Spleen (tissue), 13 donors: ENCODE results near the gene CXCL3. TPM values are rescaled to one million over a fixed set of nuclear protein-coding genes. Genes with fewer than 3 reads are reported as not detected.
A peak's percentile ranks its signal among the peaks of the same experiment; 100 is the strongest.

Experiments
- DNase-seq: peaks from one replicate; pipeline ENCODE4 v3.0.0-alpha.2; 2020
- H3K27ac ChIP-seq, 8 donors: fragments of 200-600 bp; sonication (generic) in 7 of 8; 1 replicate in 4 of 8; 2 replicates in 4 of 8; pipeline versions ENCODE4 v1.5.0 to v1.8.0; 2016 to 2021; ENCODE audit warnings: inconsistent platforms in 4 of 8, mild to moderate bottlenecking in 4 of 8, moderate library complexity in 1 of 8
- H3K27me3 ChIP-seq, 7 donors: fragments of 200-600 bp; sonication (generic) in 6 of 7; replicated peaks in 1 of 7; 1 replicate in 4 of 7; 2 replicates in 3 of 7; pipeline versions ENCODE4 v1.5.0 to v1.8.0; 2016 to 2021; ENCODE audit warnings: inconsistent platforms in 3 of 7, mild to moderate bottlenecking in 1 of 7
- H3K36me3 ChIP-seq, 6 donors: fragments of 200-600 bp; sonication (generic) in 5 of 6; 1 replicate in 4 of 6; 2 replicates in 2 of 6; pipeline versions ENCODE4 v1.5.0 to v1.8.0; 2016 to 2021; ENCODE audit warnings: inconsistent platforms in 2 of 6
- H3K4me1 ChIP-seq, 6 donors: fragments of 200-600 bp; sonication (generic) in 5 of 6; 1 replicate in 3 of 6; 2 replicates in 3 of 6; pipeline versions ENCODE4 v1.5.0 to v1.8.0; 2016 to 2021; ENCODE audit warnings: inconsistent platforms in 3 of 6
- H3K4me3 ChIP-seq, 8 donors: fragments of 200-600 bp; sonication (generic) in 7 of 8; 1 replicate in 4 of 8; 2 replicates in 4 of 8; pipeline versions ENCODE4 v1.5.0 to v1.8.0; 2016 to 2021; ENCODE audit warnings: inconsistent platforms in 4 of 8, mild to moderate bottlenecking in 4 of 8, moderate library complexity in 2 of 8
- H3K9me3 ChIP-seq, 8 donors: fragments of 200-600 bp; sonication (generic) in 7 of 8; 1 replicate in 4 of 8; 2 replicates in 4 of 8; pipeline versions ENCODE4 v1.5.0 to v1.8.0; 2016 to 2021; ENCODE audit warnings: inconsistent platforms in 4 of 8
- CTCF ChIP-seq, 11 experiments: fragments of 200-600 bp in 7 of 11; fragments of 450-650 bp in 4 of 11; sonication (generic) in 4 of 11; IDR thresholded peaks in 8 of 11; conservative IDR thresholded peaks in 3 of 11; 1 replicate in 7 of 11; 2 replicates in 4 of 11; pipeline versions ENCODE4 v1.4.0 to v1.8.0; 2016 to 2021; ENCODE audit warnings: antibody characterized with exemption in 11 of 11, inconsistent platforms in 4 of 11, mild to moderate bottlenecking in 1 of 11
- POLR2A ChIP-seq, 3 donors: fragments of 450-650 bp; IDR thresholded peaks; one replicate each; pipeline ENCODE4 v1.5.1; 2017; ENCODE audit warnings: antibody characterized with exemption in 3 of 3, mild to moderate bottlenecking in 1 of 3
- POLR2AphosphoS5 ChIP-seq, 3 donors: sonication (generic); formaldehyde crosslinking; IDR thresholded peaks; one replicate each; pipeline ENCODE4 v1.5.1; 2017; ENCODE audit warnings: antibody characterized with exemption in 3 of 3
- WGBS, 5 donors: extraction: QIAGEN DNeasy Blood & Tissue Kit in 3 of 5; methylation state at CpG; one replicate each; pipeline versions ENCODE4 v1.1.5 to v1.1.7; 2013 to 2018; 5-methylcytosine and 5-hydroxymethylcytosine counted together
- intact Hi-C: fragments of 100-400 bp; cut with DNase I; formaldehyde crosslinking; loops from one replicate; pipeline ENCODE4 v1.15.0; 2023; ENCODE audit warnings: low total_unique reads
- long read RNA-seq, 2 donors: transcript quantifications; one replicate each; lab custom pipeline, GENCODE V29; 2026
- polyA plus RNA-seq, 3 donors: library from polyadenylated mRNA; stranded (reverse); fragments of 200-250 nt; gene quantifications; one replicate each; pipeline ENCODE4 v1.2.1, GENCODE V29; 2013
- total RNA-seq, 7 donors: library from RNA; depleted of rRNA in 3 of 7; stranded (reverse); fragments of >200 nt in 3 of 7; fragmentation: NEBNext Ultra II Directional in 4 of 7; extraction: Animal tissue kit (Norgen Biotek cat#: 25700) in 4 of 7; gene quantifications; one replicate each; pipeline versions ENCODE4 v1.1.0 to v1.2.1, GENCODE V29; 2016 to 2021
- donor health status: healthy with polysubstance abuse.
- donor health status: DM: no; HTN: no; CAD: no; lungs with moderate emphysema.
- donor health status: DM: no; HTN: no; CAD: no.
- donor health status: Bipolar disorder and iron deficiency.
- donor health status: healthy.
- donor health status: DM: no; HTN: no; CAD: no.
- donor health status: DM: yes; HTN: yes; CAD: no.

The CXCL3 gene
- 1 to 10 TPM in 6 of 7 donors, under 1 TPM in 1; 0.52 to 4.0 (median 3.6) TPM for total RNA-seq
- 1 to 10 TPM; 1.3 to 2.7 (median 2.3) TPM for polyA plus RNA-seq
- long read RNA-seq, donor 1 = 0 reads
- long read RNA-seq, donor 2, partial matches to known transcripts = 0 of 3 reads
- long read RNA-seq, donor 2, other reads (novel, unspliced or antisense) = 0 of 3 reads

GRCh38 chr4:74038425-74039314 lies at the start of gene CXCL3:
CXCL3 (minus strand) TSS chr4:74038689; CDS start chr4:74038611, 78 bp downstream.
- no peak for TF ChIP-seq POLR2A (IDR thresholded peaks at IDR 0.05)
- peak; percentile 14 to 58 (median 54) for TF ChIP-seq POLR2AphosphoS5 (IDR thresholded peaks at IDR 0.05)
- peak in 8 of 11 experiments; percentile 20 to 55 (median 42) for TF ChIP-seq CTCF (IDR thresholded peaks at IDR 0.05 in 8 of 11, conservative IDR thresholded peaks at IDR 0.05 in 3 of 11)
- intact Hi-C loops = no loop called here
- 0 to 4% (median 1%) methylated on average over 22 to 62 of the region's 64 CpGs for WGBS, 5 donors
- Histone ChIP-seq H3K9me3 (no peaks in the 10 kb centered on the region), H3K27me3 (peaks cover 0 to 33% (median 0%) of the 10 kb centered on the region in 7 donors), H3K27ac (peak within 1 kb of the TSS; percentile 15 to 84 (median 71)), H3K4me1 (peaks cover 0 to 26% (median 9%) of the 10 kb centered on the region in 6 donors), H3K4me3 (peak within 1 kb of the TSS; percentile 37 to 81 (median 60)), H3K36me3 (no peaks in the 10 kb centered on the region)
- DNase-seq = peak; percentile 86

- H3K4me1 ChIP-seq = peaks cover 0 to 9% (median 0%) of the 10 kb centered on the region in 6 donors
- H3K27ac ChIP-seq = no peak overlapping the region
- no peak for DNase-seq
- intact Hi-C loops = no loop called here
- H3K27me3 ChIP-seq = peaks cover 0 to 11% (median 0%) of the 10 kb centered on the region in 7 donors
- H3K36me3 ChIP-seq = no peaks in the 10 kb centered on the region
- H3K9me3 ChIP-seq = no peaks in the 10 kb centered on the region
- no peak for TF ChIP-seq POLR2AphosphoS5 (IDR thresholded peaks at IDR 0.05)
- TF ChIP-seq POLR2A (IDR thresholded peaks at IDR 0.05) = no peak
- no peak for TF ChIP-seq CTCF (IDR thresholded peaks at IDR 0.05 in 8 of 11, conservative IDR thresholded peaks at IDR 0.05 in 3 of 11)
- no peak overlapping the region for H3K4me3 ChIP-seq
Observed at GRCh38 chr4:74087481-74087880, 49.0 kb upstream of the CXCL3 start.

- no peak overlapping the region for H3K27ac ChIP-seq
- TF ChIP-seq POLR2AphosphoS5 (IDR thresholded peaks at IDR 0.05) (no peak), CTCF (IDR thresholded peaks at IDR 0.05 in 8 of 11, conservative IDR thresholded peaks at IDR 0.05 in 3 of 11) (no peak), POLR2A (IDR thresholded peaks at IDR 0.05) (no peak)
- WGBS, 5 donors = 57 to 68% (median 64%) methylated on average over 4 of the region's 4 CpGs
- H3K4me1 ChIP-seq = peaks cover 0 to 9% (median 0%) of the 10 kb centered on the region in 6 donors
- H3K9me3 ChIP-seq = no peaks in the 10 kb centered on the region
- DNase-seq = no peak
- no peak overlapping the region for H3K4me3 ChIP-seq
- H3K36me3 ChIP-seq = no peaks in the 10 kb centered on the region
- intact Hi-C loops = no loop called here
- peaks cover 0 to 11% (median 0%) of the 10 kb centered on the region in 7 donors for H3K27me3 ChIP-seq
Observed at GRCh38 chr4:74085669-74086068, 47.2 kb upstream of the CXCL3 start.

- Histone ChIP-seq H3K9me3 (no peaks in the 10 kb centered on the region), H3K4me1 (peaks cover 0 to 10% (median 0%) of the 10 kb centered on the region in 6 donors), H3K27ac (no peak overlapping the region), H3K36me3 (no peaks in the 10 kb centered on the region), H3K4me3 (no peak overlapping the region), H3K27me3 (peaks cover 0 to 11% (median 0%) of the 10 kb centered on the region in 7 donors)
- no peak for DNase-seq
- WGBS, 5 donors = 71 to 92% (median 82%) methylated on average over 4 of the region's 4 CpGs
- TF ChIP-seq CTCF (IDR thresholded peaks at IDR 0.05 in 8 of 11, conservative IDR thresholded peaks at IDR 0.05 in 3 of 11) = no peak
- TF ChIP-seq POLR2AphosphoS5 (IDR thresholded peaks at IDR 0.05) = no peak
- TF ChIP-seq POLR2A (IDR thresholded peaks at IDR 0.05) = no peak
- intact Hi-C loops = no loop called here
Observed at GRCh38 chr4:74084984-74085383, 46.5 kb upstream of the CXCL3 start.
